DOHH2 (cell line): ENCODE results near the gene TRIM63.

Source experiments
- H3F3A ChIP-seq: fragments of 200-600 bp; sonication (generic), shearing (Covaris generic); 2 replicates; pipeline ENCODE4 v1.6.0; 2016; ENCODE audit warnings: antibody characterized with exemption, mild to moderate bottlenecking; ENCODE audit not compliant: control insufficient read depth, insufficient read depth
- H3K27ac ChIP-seq: fragments of 200-600 bp; sonication (generic); 2 replicates; pipeline ENCODE4 v1.5.1; 2014; ENCODE audit warnings: low read depth, mild to moderate bottlenecking, low read length, moderate library complexity
- H3K27me3 ChIP-seq: fragments of 200-600 bp; sonication (generic); 2 replicates; pipeline ENCODE4 v1.6.1; 2014; ENCODE audit warnings: mild to moderate bottlenecking, low read length, mixed read lengths; ENCODE audit not compliant: control insufficient read depth
- H3K36me3 ChIP-seq: fragments of 200-600 bp; sonication (generic); 2 replicates; pipeline ENCODE4 v1.6.1; 2014; ENCODE audit warnings: mild to moderate bottlenecking, low read length, moderate library complexity, mixed read lengths; ENCODE audit not compliant: control insufficient read depth
- H3K4me1 ChIP-seq: fragments of 200-600 bp; sonication (generic); 2 replicates; pipeline ENCODE4 v1.6.1; 2014; ENCODE audit warnings: mild to moderate bottlenecking, low read length, mixed read lengths; ENCODE audit not compliant: control insufficient read depth
- H3K4me2 ChIP-seq: fragments of 200-600 bp; sonication (generic); 2 replicates; pipeline ENCODE4 v1.6.0; 2014; ENCODE audit warnings: mild to moderate bottlenecking, low read length, moderate library complexity
- H3K4me3 ChIP-seq: fragments of 200-600 bp; sonication (generic); 2 replicates; pipeline ENCODE4 v1.5.1; 2014; ENCODE audit warnings: mild to moderate bottlenecking, low read length, mixed read lengths
- H3K79me2 ChIP-seq: fragments of 200-600 bp; sonication (generic); 2 replicates; pipeline ENCODE4 v1.6.1; 2014; ENCODE audit warnings: mild to moderate bottlenecking, low read length, mixed read lengths; ENCODE audit not compliant: control insufficient read depth
- H3K9me2 ChIP-seq: fragments of 200-600 bp; sonication (generic); replicated peaks from 2 replicates; pipeline ENCODE4 v1.6.1; 2014; ENCODE audit warnings: mild to moderate bottlenecking, low read length, mixed read lengths; ENCODE audit not compliant: control insufficient read depth
- H3K9me3 ChIP-seq: fragments of 200-600 bp; sonication (generic); 2 replicates; pipeline ENCODE4 v1.6.1; 2014; ENCODE audit warnings: antibody characterized with exemption, low read length, mixed read lengths; ENCODE audit not compliant: control insufficient read depth, insufficient read depth
- H4K20me1 ChIP-seq: fragments of 200-600 bp; sonication (generic); 2 replicates; pipeline ENCODE4 v1.6.0; 2014; ENCODE audit warnings: low read depth, mild to moderate bottlenecking, antibody characterized with exemption, low read length, moderate library complexity; ENCODE audit not compliant: control insufficient read depth, insufficient read depth
- EZH2phosphoT487 ChIP-seq: fragments of 200-600 bp; sonication (generic); IDR thresholded peaks from 2 replicates; pipeline ENCODE4 v1.6.1; 2017; ENCODE audit warnings: borderline replicate concordance, mild to moderate bottlenecking, antibody characterized with exemption, low read length, moderate library complexity, mixed read lengths
- TF ChIP-seq, protein P1 (sequence below): fragments of 200-600 bp; sonication (generic); IDR thresholded peaks from one replicate; pipeline ENCODE4 v1.5.1; 2014; ENCODE audit warnings: antibody characterized with exemption, mild to moderate bottlenecking, low read depth, low read length; ENCODE audit not compliant: poor library complexity, severe bottlenecking

TRIM63 gene

GRCh38 chr1:26041401-26041800 is 26.0 kb downstream of the TRIM63 start:
- H3K4me3 ChIP-seq: no peak overlapping the region
- no peaks in the 10 kb centered on the region for H4K20me1 ChIP-seq
- no peak overlapping the region for H3K27ac ChIP-seq
- H3K79me2 ChIP-seq: no peaks in the 10 kb centered on the region
- no peaks in the 10 kb centered on the region for H3K4me1 ChIP-seq
- H3K27me3 ChIP-seq: peaks cover 16% of the 10 kb centered on the region; the same call in 1 of the 2 replicates
- no peak for TF ChIP-seq EZH2phosphoT487
- TF ChIP-seq, protein P1, sequence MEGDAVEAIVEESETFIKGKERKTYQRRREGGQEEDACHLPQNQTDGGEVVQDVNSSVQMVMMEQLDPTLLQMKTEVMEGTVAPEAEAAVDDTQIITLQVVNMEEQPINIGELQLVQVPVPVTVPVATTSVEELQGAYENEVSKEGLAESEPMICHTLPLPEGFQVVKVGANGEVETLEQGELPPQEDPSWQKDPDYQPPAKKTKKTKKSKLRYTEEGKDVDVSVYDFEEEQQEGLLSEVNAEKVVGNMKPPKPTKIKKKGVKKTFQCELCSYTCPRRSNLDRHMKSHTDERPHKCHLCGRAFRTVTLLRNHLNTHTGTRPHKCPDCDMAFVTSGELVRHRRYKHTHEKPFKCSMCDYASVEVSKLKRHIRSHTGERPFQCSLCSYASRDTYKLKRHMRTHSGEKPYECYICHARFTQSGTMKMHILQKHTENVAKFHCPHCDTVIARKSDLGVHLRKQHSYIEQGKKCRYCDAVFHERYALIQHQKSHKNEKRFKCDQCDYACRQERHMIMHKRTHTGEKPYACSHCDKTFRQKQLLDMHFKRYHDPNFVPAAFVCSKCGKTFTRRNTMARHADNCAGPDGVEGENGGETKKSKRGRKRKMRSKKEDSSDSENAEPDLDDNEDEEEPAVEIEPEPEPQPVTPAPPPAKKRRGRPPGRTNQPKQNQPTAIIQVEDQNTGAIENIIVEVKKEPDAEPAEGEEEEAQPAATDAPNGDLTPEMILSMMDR: no peak
- H3K4me2 ChIP-seq: no peak overlapping the region
- no peaks in the 10 kb centered on the region for H3K9me3 ChIP-seq
- no peaks in the 10 kb centered on the region for H3F3A ChIP-seq
- H3K36me3 ChIP-seq: no peaks in the 10 kb centered on the region
- H3K9me2 ChIP-seq: no peaks in the 10 kb centered on the region

DNA sequence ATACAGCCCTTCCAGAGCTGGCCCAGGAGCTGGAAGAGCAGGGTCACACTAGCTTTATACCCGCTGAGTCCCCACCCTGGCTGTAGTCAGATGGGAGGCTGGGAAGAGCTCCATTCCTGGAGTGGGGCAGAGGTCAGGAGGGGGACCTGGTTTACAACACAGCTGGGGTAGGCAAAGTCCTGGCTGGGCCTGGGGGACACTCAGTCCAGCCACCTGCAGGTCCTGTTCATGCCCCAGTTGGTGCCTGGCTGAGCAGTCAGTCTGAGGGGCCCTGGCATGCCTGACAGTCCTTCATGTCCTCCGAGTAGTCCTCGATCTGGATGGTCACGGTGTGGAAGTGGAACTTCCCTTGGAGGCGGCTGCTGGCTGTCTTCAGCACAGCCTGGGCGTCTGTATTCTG is 28.5 kb downstream of the TRIM63 start:
- TF ChIP-seq EZH2phosphoT487: no peak
- TF ChIP-seq, protein P1: no peak
- H3K9me2 ChIP-seq: no peaks in the 10 kb centered on the region

DNA sequence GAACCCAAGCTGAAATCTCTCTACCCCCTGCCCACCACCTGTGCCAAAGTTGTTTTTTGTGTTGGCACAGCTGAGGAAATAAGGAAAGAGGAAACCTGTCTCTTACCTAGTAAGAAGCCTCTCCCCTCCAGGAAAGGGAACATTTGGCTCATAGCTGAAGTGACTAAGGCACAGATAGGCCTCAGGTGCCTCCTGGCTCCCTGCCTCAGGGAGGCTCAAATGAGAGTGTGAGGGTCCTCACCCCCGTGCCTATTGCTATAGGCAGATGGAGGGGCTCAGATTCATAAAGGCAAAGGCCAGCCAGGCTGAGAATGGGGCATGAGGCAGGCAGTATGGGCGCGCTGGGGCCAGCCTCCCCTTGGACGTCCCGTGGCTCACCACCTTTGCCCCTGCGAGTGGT is 29.0 kb downstream of the TRIM63 start:
- no peaks in the 10 kb centered on the region for H3K79me2 ChIP-seq

More for the DNA sequence above, 28.5 kb downstream of the TRIM63 start:
- H3K4me3 ChIP-seq: no peak overlapping the region
- peaks cover 10% of the 10 kb centered on the region for H3K4me1 ChIP-seq
- H3K27me3 ChIP-seq: peaks cover 11% of the 10 kb centered on the region
- H3K36me3 ChIP-seq: no peaks in the 10 kb centered on the region
- no peaks in the 10 kb centered on the region for H3F3A ChIP-seq
- no peak overlapping the region for H3K4me2 ChIP-seq
- H4K20me1 ChIP-seq: no peaks in the 10 kb centered on the region
- no peak overlapping the region for H3K27ac ChIP-seq
- H3K9me3 ChIP-seq: no peaks in the 10 kb centered on the region
- H3K79me2 ChIP-seq: no peaks in the 10 kb centered on the region

More for the DNA sequence above, 29.0 kb downstream of the TRIM63 start:
- Histone ChIP-seq H3K36me3 (no peaks in the 10 kb centered on the region), H3F3A (no peaks in the 10 kb centered on the region), H3K4me2 (no peak overlapping the region), H3K4me1 (peaks cover 10% of the 10 kb centered on the region), H3K27me3 (peaks cover 11% of the 10 kb centered on the region), H3K9me2 (no peaks in the 10 kb centered on the region), H3K27ac (no peak overlapping the region), H3K4me3 (no peak overlapping the region), H4K20me1 (no peaks in the 10 kb centered on the region), H3K9me3 (no peaks in the 10 kb centered on the region)
- no peak for TF ChIP-seq EZH2phosphoT487
- TF ChIP-seq, protein P1: no peak
